ENCODE data around the gene LCT. TPM values are rescaled to one million over a fixed set of nuclear protein-coding genes. Genes with fewer than 3 reads are reported as not detected.

The LCT gene
- total RNA-seq = under 1 TPM in 1 of 2 donors, not detected in 1; under 0.01 TPM

DNA sequence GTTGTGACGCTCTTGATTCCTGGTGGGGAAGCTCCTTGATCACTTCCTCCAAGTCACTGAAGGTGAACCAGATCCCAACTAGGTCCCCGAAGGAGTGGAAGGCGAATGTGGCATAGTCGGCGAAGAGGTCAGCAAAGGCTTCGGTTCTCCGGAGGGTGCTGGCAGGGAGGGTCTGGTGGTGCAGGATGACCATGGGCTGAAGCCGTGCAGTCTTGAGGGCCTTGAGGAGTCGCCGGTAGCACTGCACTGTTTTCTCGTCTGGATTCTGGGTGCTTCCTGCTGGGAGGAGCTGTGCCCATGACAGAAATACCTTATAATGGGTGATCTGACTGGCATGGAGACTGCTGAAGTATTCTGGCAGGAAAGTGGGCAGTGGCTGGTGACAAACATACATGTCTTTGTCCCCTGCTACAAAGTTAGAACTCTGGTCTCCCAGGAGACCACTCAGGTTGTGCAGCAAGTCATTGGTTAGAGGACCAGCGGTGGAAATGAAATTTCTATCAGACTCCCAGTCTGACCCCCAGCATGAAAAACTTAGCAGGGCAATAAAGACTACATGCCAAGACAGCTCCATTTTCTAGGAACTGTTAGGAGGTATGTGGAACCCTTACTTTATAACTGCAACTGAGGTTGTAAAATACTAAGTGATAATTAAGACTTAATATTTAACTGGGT lies at the start of gene LCT:
LCT (minus strand) TSS at position 589 of the 675 bp plus-strand sequence; CDS start at position 574, 15 bp downstream.

DNA sequence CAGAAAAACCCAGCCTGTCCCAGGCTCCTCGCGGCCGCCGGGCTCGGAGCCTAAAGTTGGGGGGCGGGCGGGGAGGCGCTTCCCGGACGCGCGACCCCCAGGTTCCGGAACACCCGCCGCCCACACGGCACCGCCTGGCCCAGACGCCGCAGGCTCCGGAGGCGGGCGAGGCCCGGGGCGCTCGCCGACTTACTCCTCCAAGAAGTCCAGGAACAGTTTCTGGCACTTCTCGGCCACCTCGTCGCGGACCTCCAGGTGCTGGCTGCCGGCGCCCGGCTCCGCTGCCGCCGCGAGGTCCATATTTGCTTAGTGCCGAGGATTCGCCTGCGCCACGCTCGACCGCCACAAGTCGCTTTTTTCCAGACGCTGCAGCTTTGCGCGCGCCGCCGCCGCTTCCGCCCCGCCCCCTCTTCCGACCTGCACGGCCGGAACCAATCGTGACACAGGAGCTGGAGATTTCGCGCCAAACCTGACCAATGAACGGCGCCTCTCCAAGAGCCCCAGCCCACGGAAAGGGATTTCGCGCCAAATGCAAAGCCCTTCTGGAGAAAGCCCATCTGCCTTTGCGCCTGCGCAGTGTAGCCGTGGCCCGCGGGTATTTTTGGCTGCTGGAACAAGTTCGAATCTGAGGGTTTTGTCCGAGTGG lies 39.2 kb upstream of the LCT start, which contains the start of gene MCM6:
MCM6 (minus strand) TSS at position 378 of the 646 bp plus-strand sequence; CDS start at position 300, 78 bp downstream.

DNA sequence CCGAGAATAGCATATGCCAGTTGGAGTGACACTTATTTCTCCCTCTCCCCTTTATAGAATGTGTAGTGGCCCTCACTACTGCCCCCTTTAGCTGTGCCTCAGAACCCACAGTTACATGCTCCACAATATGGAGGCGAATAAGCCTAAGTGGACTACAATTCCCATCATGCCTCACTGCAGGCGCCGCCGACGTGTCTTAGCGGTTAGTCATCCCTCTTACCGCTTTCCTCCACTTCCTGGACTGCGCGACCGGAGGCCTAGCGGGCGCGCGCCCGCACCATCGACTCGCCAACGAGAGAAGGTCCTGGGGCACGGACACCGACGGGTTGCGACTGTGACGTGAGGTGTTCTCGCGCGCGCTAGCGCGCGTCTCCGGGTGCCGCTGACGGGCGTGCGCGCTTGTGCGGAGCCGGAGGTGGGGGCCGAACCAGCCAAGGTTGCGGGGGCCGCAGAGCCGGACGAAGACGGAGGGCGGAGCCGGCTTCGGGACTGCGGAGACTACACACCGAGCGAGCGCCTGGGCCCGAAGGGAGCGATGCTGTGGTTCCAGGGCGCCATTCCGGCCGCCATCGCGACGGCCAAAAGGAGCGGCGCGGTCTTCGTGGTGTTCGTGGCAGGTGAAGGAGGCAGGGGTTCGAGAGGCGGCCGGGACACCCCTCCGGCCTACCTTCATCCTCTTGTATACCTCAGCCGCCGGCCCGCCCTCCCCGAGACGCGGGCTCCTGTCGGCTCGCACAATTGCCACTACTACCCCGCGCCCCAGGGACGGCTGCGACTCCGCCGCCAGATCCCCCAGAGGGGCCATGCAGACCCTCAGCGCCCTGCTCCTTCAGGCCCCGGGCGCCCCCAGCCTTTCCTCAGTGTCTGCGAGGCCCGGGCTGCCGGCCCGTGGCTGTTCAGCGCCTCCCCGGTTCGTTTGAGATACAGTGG lies 95.3 kb downstream of the LCT start, which contains the start of gene UBXN4:
UBXN4 (plus strand) TSS at position 461 of the 930 bp plus-strand sequence; CDS start at position 536, 75 bp downstream.

Small RNA genes within 50 kb of the gene (small RNA-seq; reads per million reads assigned to genes)
- gene RF00019 = 0 reads per million in 2 donors

Other genes with a start within 250 kb of the LCT start
- 10 to 100 TPM; 37.0 to 47.1 TPM for gene UBXN4, start 95.3 kb downstream of the LCT start, total RNA-seq
- gene MCM6, start 39.3 kb upstream of the LCT start, total RNA-seq = 10 to 100 TPM in 1 of 2 donors, 1 to 10 TPM in 1; 6.9 to 22.6 TPM
- gene DARS1, start 148.4 kb upstream of the LCT start, total RNA-seq = 10 to 100 TPM; 56.8 to 84.9 TPM